ENCODE results near the gene SMPD1.

Gene SMPD1

GRCh38 chr11:6389905-6390717 is at the start of gene SMPD1:
Gene SMPD1, plus strand, starts transcription at chr11:6390474. Its CDS starts 125 bp downstream, at chr11:6390599.
- H3K79me2 ChIP-seq (ENCODE audit: insufficient read depth, low read length) = no peaks in the 10 kb centered on the region
- 0 out of 2 replicates have a peak within 1 kb of the TSS, but pooled peaks have one; percentile 3 for H3K27ac ChIP-seq (ENCODE audit: low read depth, low read length)
- no peak for TF ChIP-seq EZH2phosphoT487 (conservative IDR thresholded peaks at IDR 0.05; ENCODE audit: low read length)
- TF ChIP-seq CTCF (IDR thresholded peaks at IDR 0.05; ENCODE audit: insufficient read depth, low read length, poor library complexity, severe bottlenecking) = no peak
- H3K9ac ChIP-seq (ENCODE audit: low read length) = peak within 1 kb of the TSS; percentile 70
- no peaks in the 10 kb centered on the region for H3K36me3 ChIP-seq (ENCODE audit: low read length)
- peak within 1 kb of the TSS; percentile 98 for H2AFZ ChIP-seq (ENCODE audit: low read depth, low read length, severe bottlenecking)
- H3K4me2 ChIP-seq (ENCODE audit: low read depth, low read length, poor library complexity, severe bottlenecking) = peak within 1 kb of the TSS; percentile 84
- no peaks in the 10 kb centered on the region for H4K20me1 ChIP-seq (ENCODE audit: low read depth, low read length)
- no peaks in the 10 kb centered on the region for H3K27me3 ChIP-seq (ENCODE audit: low read length)
- H3K4me3 ChIP-seq (ENCODE audit: insufficient read depth, low read length, poor library complexity, severe bottlenecking) = peak within 1 kb of the TSS; percentile 86
- peaks cover 12% of the 10 kb centered on the region; the same call in 1 of the 2 replicates for H3F3A ChIP-seq (ENCODE audit: insufficient read depth)
- H3K9me2 ChIP-seq (replicated peaks; ENCODE audit: insufficient read depth, low read length) = no peaks in the 10 kb centered on the region
- H3K9me3 ChIP-seq (ENCODE audit: insufficient read depth, low read length) = no peaks in the 10 kb centered on the region

- Histone ChIP-seq H3F3A (ENCODE audit: insufficient read depth) (no peaks in the 10 kb centered on the region), H3K27ac (ENCODE audit: low read depth, low read length) (no peak overlapping the region), H3K79me2 (ENCODE audit: insufficient read depth, low read length) (no peaks in the 10 kb centered on the region), H3K36me3 (ENCODE audit: low read length) (no peaks in the 10 kb centered on the region), H3K9ac (ENCODE audit: low read length) (no peak overlapping the region), H3K27me3 (ENCODE audit: low read length) (no peaks in the 10 kb centered on the region), H4K20me1 (ENCODE audit: low read depth, low read length) (no peaks in the 10 kb centered on the region), H3K4me3 (ENCODE audit: insufficient read depth, low read length, poor library complexity, severe bottlenecking) (no peak overlapping the region), H2AFZ (ENCODE audit: low read depth, low read length, severe bottlenecking) (no peak overlapping the region), H3K9me2 (replicated peaks; ENCODE audit: insufficient read depth, low read length) (no peaks in the 10 kb centered on the region), H3K4me2 (ENCODE audit: low read depth, low read length, poor library complexity, severe bottlenecking) (no peak overlapping the region), H3K9me3 (ENCODE audit: insufficient read depth, low read length) (no peaks in the 10 kb centered on the region)
- no peak for TF ChIP-seq CTCF (IDR thresholded peaks at IDR 0.05; ENCODE audit: insufficient read depth, low read length, poor library complexity, severe bottlenecking)
- TF ChIP-seq EZH2phosphoT487 (conservative IDR thresholded peaks at IDR 0.05; ENCODE audit: low read length) = no peak
These were observed 44.9 kb upstream of the SMPD1 start for GRCh38 chr11:6345366-6345765.

- H2AFZ ChIP-seq (ENCODE audit: low read depth, low read length, severe bottlenecking) = no peak overlapping the region
- no peak overlapping the region for H3K4me3 ChIP-seq (ENCODE audit: insufficient read depth, low read length, poor library complexity, severe bottlenecking)
- no peaks in the 10 kb centered on the region for H4K20me1 ChIP-seq (ENCODE audit: low read depth, low read length)
- H3K9me2 ChIP-seq (replicated peaks; ENCODE audit: insufficient read depth, low read length) = no peaks in the 10 kb centered on the region
- H3K27me3 ChIP-seq (ENCODE audit: low read length) = no peaks in the 10 kb centered on the region
- H3F3A ChIP-seq (ENCODE audit: insufficient read depth) = no peaks in the 10 kb centered on the region
- H3K9me3 ChIP-seq (ENCODE audit: insufficient read depth, low read length) = no peaks in the 10 kb centered on the region
- no peaks in the 10 kb centered on the region for H3K79me2 ChIP-seq (ENCODE audit: insufficient read depth, low read length)
- H3K36me3 ChIP-seq (ENCODE audit: low read length) = no peaks in the 10 kb centered on the region
- H3K4me2 ChIP-seq (ENCODE audit: low read depth, low read length, poor library complexity, severe bottlenecking) = no peak overlapping the region
- no peak overlapping the region for H3K9ac ChIP-seq (ENCODE audit: low read length)
- no peak for TF ChIP-seq EZH2phosphoT487 (conservative IDR thresholded peaks at IDR 0.05; ENCODE audit: low read length)
- no peak for TF ChIP-seq CTCF (IDR thresholded peaks at IDR 0.05; ENCODE audit: insufficient read depth, low read length, poor library complexity, severe bottlenecking)
- H3K27ac ChIP-seq (ENCODE audit: low read depth, low read length) = no peak overlapping the region
These were observed 40.2 kb upstream of the SMPD1 start for GRCh38 chr11:6350043-6350442.

All from SU-DHL-6 (cell line).